Keratinocyte (primary cell): ENCODE results near the gene EML5. TPM values are rescaled to one million over a fixed set of nuclear protein-coding genes. Genes with fewer than 3 reads are reported as not detected.

Experiments used
- DNase-seq: peaks from one replicate; pipeline ENCODE4 v3.0.0-alpha.2; 2011; ENCODE audit warnings: low read depth, missing footprints, low spot score
- FAIRE-seq: peaks from 2 replicates; lab custom pipeline; 2011; peaks lifted over from hg19 to GRCh38; lab: Jason Lieb, UNC
- H2AFZ ChIP-seq: 2 replicates; pipeline ENCODE4 v1.6.0; 2012; ENCODE audit warnings: low read length, control low read depth, inconsistent platforms; ENCODE audit not compliant: control insufficient read depth
- H3K27ac ChIP-seq: 2 replicates; pipeline ENCODE4 v1.5.1; 2011; ENCODE audit warnings: low read length; ENCODE audit not compliant: control insufficient read depth, insufficient read depth
- H3K27me3 ChIP-seq: 3 replicates; pipeline ENCODE4 v1.6.0; 2011; ENCODE audit warnings: low read length; ENCODE audit not compliant: control insufficient read depth, insufficient read depth; ENCODE audit errors: extremely low read depth
- H3K36me3 ChIP-seq, 2 experiments: 2 replicates in 1 of 2; 3 replicates in 1 of 2; pipeline ENCODE4 v1.5.1; 2011; ENCODE audit warnings: low read length in 2 of 2, mild to moderate bottlenecking in 1 of 2; ENCODE audit not compliant: control insufficient read depth in 2 of 2, insufficient read depth in 2 of 2; ENCODE audit errors: extremely low read depth in 1 of 2
- H3K4me1 ChIP-seq: 3 replicates; pipeline ENCODE4 v1.5.1; 2011; ENCODE audit warnings: low read length; ENCODE audit not compliant: control insufficient read depth, insufficient read depth; ENCODE audit errors: extremely low read depth
- H3K4me2 ChIP-seq: 3 replicates; pipeline ENCODE4 v1.6.0; 2011; ENCODE audit warnings: low read depth, low read length; ENCODE audit not compliant: control insufficient read depth, insufficient read depth; ENCODE audit errors: extremely low read depth
- H3K4me3 ChIP-seq, 3 experiments: fragments of 200-600 bp in 1 of 3; sonication (generic) in 1 of 3; 2 replicates in 2 of 3; 3 replicates in 1 of 3; pipeline ENCODE4 v1.5.1; 2011 to 2016; ENCODE audit warnings: low read length in 3 of 3, mild to moderate bottlenecking in 3 of 3, control low read depth in 2 of 3, inconsistent platforms in 1 of 3, low read depth in 1 of 3, mixed read lengths in 1 of 3, mixed run types in 1 of 3, moderate library complexity in 1 of 3; ENCODE audit not compliant: control insufficient read depth in 2 of 3, insufficient read depth in 2 of 3; ENCODE audit errors: extremely low read depth in 1 of 3
- H3K79me2 ChIP-seq: 2 replicates; pipeline ENCODE4 v1.6.0; 2012; ENCODE audit warnings: low read length; ENCODE audit not compliant: control insufficient read depth, insufficient read depth
- H3K9ac ChIP-seq: 3 replicates; pipeline ENCODE4 v1.6.0; 2011; ENCODE audit warnings: low read length; ENCODE audit not compliant: control insufficient read depth, insufficient read depth; ENCODE audit errors: extremely low read depth
- H3K9me1 ChIP-seq: 3 replicates; pipeline ENCODE4 v1.6.0; 2011; ENCODE audit warnings: low read length; ENCODE audit not compliant: control insufficient read depth, insufficient read depth; ENCODE audit errors: extremely low read depth
- H3K9me3 ChIP-seq: 2 replicates; pipeline ENCODE4 v1.5.1; 2012; ENCODE audit warnings: low read depth, low read length; ENCODE audit not compliant: control insufficient read depth
- H4K20me1 ChIP-seq: 3 replicates; pipeline ENCODE4 v1.6.0; 2011; ENCODE audit warnings: low read length; ENCODE audit not compliant: control insufficient read depth, insufficient read depth; ENCODE audit errors: extremely low read depth
- EZH2 ChIP-seq: IDR thresholded peaks from one replicate; pipeline ENCODE4 v1.6.1; 2012; ENCODE audit warnings: inconsistent platforms, mild to moderate bottlenecking, low read length, moderate library complexity
- dilution Hi-C: fragments of 300-500 bp; cut with MboI; formaldehyde crosslinking; loops from one replicate; pipeline ENCODE4 v1.7.0; 2020; ENCODE audit warnings: low sequenced_read_pairs; ENCODE audit not compliant: extremely low pct_ligation_motif_present
- polyA plus RNA-seq, 5 experiments: library from polyadenylated mRNA; depleted of rRNA in 3 of 5; stranded (reverse) in 3 of 5; stranded (forward) in 1 of 5; unstranded in 1 of 5; fragments of >200 nt; gene quantifications; 1 replicate in 1 of 5; 2 replicates in 3 of 5; 3 replicates in 1 of 5; pipeline versions ENCODE4 v1.2.1 to v1.2.3, GENCODE V29; 2011 to 2012; ENCODE audit warnings: missing spikeins in 2 of 5, low read depth in 1 of 5, low replicate concordance in 1 of 5
- TF ChIP-seq, protein P1 (sequence below), 3 experiments: IDR thresholded peaks in 1 of 3; conservative IDR thresholded peaks in 1 of 3; optimal IDR thresholded peaks in 1 of 3; 2 replicates in 2 of 3; 3 replicates in 1 of 3; pipeline versions ENCODE3 to v1.5.1; 2011; ENCODE audit warnings: low read length in 3 of 3, mild to moderate bottlenecking in 3 of 3, moderate library complexity in 2 of 3, control low read depth in 1 of 3, inconsistent platforms in 1 of 3; ENCODE audit not compliant: insufficient read depth in 2 of 3; ENCODE audit errors: extremely low read depth in 1 of 3

Gene EML5
- polyA plus RNA-seq, 1 donor (not counting 4 experiments of a cell fraction or from before 2014, with no cell fraction given): 1.4 TPM

GRCh38 chr14:88639221-88639620 lies 153.5 kb downstream of the EML5 start:
- dilution Hi-C loops: no loop called here
- FAIRE-seq: no peak
- no peaks in the 10 kb centered on the region for H3K27me3 ChIP-seq

GRCh38 chr14:88632512-88632911 lies 160.2 kb downstream of the EML5 start:
- H3K36me3 ChIP-seq: no peaks in the 10 kb centered on the region
- H3K27ac ChIP-seq: no peak overlapping the region
- no peaks in the 10 kb centered on the region for H3K9me1 ChIP-seq
- no peak overlapping the region for H2AFZ ChIP-seq
- no peaks in the 10 kb centered on the region for H3K27me3 ChIP-seq
- dilution Hi-C loops: no loop called here
- no peaks in the 10 kb centered on the region for H3K9me3 ChIP-seq
- no peak for DNase-seq
- H3K4me1 ChIP-seq: no peaks in the 10 kb centered on the region
- no peak overlapping the region for H3K4me3 ChIP-seq
- no peaks in the 10 kb centered on the region for H4K20me1 ChIP-seq
- TF ChIP-seq, protein P1, sequence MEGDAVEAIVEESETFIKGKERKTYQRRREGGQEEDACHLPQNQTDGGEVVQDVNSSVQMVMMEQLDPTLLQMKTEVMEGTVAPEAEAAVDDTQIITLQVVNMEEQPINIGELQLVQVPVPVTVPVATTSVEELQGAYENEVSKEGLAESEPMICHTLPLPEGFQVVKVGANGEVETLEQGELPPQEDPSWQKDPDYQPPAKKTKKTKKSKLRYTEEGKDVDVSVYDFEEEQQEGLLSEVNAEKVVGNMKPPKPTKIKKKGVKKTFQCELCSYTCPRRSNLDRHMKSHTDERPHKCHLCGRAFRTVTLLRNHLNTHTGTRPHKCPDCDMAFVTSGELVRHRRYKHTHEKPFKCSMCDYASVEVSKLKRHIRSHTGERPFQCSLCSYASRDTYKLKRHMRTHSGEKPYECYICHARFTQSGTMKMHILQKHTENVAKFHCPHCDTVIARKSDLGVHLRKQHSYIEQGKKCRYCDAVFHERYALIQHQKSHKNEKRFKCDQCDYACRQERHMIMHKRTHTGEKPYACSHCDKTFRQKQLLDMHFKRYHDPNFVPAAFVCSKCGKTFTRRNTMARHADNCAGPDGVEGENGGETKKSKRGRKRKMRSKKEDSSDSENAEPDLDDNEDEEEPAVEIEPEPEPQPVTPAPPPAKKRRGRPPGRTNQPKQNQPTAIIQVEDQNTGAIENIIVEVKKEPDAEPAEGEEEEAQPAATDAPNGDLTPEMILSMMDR (optimal IDR thresholded peaks at IDR 0.05 in 1 of 3, IDR thresholded peaks at IDR 0.05 in 1 of 3, conservative IDR thresholded peaks at IDR 0.05 in 1 of 3; ENCODE audit: extremely low read depth in 1 of 3, insufficient read depth in 2 of 3, low read length in 3 of 3): no peak
- no peak for TF ChIP-seq EZH2
- no peak for FAIRE-seq
- no peak overlapping the region for H3K9ac ChIP-seq
- no peak overlapping the region for H3K4me2 ChIP-seq
- no peaks in the 10 kb centered on the region for H3K79me2 ChIP-seq

More at GRCh38 chr14:88639221-88639620, 153.5 kb downstream of the EML5 start:
- DNase-seq: no peak
- Histone ChIP-seq H3K4me3 (no peak overlapping the region), H3K36me3 (no peaks in the 10 kb centered on the region), H3K9ac (no peak overlapping the region), H3K27ac (no peak overlapping the region), H3K9me1 (no peaks in the 10 kb centered on the region), H3K4me1 (no peaks in the 10 kb centered on the region), H3K79me2 (no peaks in the 10 kb centered on the region), H4K20me1 (no peaks in the 10 kb centered on the region), H3K4me2 (no peak overlapping the region), H3K9me3 (no peaks in the 10 kb centered on the region), H2AFZ (no peak overlapping the region)
- TF ChIP-seq, protein P1 (optimal IDR thresholded peaks at IDR 0.05 in 1 of 3, IDR thresholded peaks at IDR 0.05 in 1 of 3, conservative IDR thresholded peaks at IDR 0.05 in 1 of 3; ENCODE audit: extremely low read depth in 1 of 3, insufficient read depth in 2 of 3, low read length in 3 of 3): no peak
- no peak for TF ChIP-seq EZH2
